HepG2 (cell line): ENCODE results near the gene ABCB10. TPM values are rescaled to one million over a fixed set of nuclear protein-coding genes. Genes with fewer than 3 reads are reported as not detected.
A peak's percentile ranks its signal among the peaks of the same experiment; 100 is the strongest.

Experiments
- ATRX ChIP-seq: sonication (generic); formaldehyde crosslinking; IDR thresholded peaks from 2 replicates; pipeline ENCODE4 v1.4.0; 2020; ENCODE audit warnings: missing genetic modification reagents, borderline replicate concordance
- EP300 ChIP-seq, 3 experiments: sonication (generic) in 1 of 3; formaldehyde crosslinking in 1 of 3; IDR thresholded peaks; 2 replicates each; pipeline versions ENCODE4 v1.5.1 to v1.6.1; 2011 to 2020; ENCODE audit warnings: low read depth in 2 of 3, low read length in 2 of 3, borderline replicate concordance in 1 of 3, improper control_type of control experiment in 1 of 3, mild to moderate bottlenecking in 1 of 3, missing genetic modification reagents in 1 of 3, moderate library complexity in 1 of 3
- GLI4 ChIP-seq: sonication (generic); formaldehyde crosslinking; IDR thresholded peaks from 2 replicates; pipeline ENCODE4 v1.5.1; 2020; ENCODE audit warnings: missing genetic modification reagents, mild to moderate bottlenecking, moderate library complexity, borderline replicate concordance
- LCORL ChIP-seq, 2 experiments: fragments of 450-650 bp in 1 of 2; sonication (generic) in 1 of 2; formaldehyde crosslinking in 1 of 2; IDR thresholded peaks; 2 replicates each; pipeline versions ENCODE4 v1.5.0 to v1.6.1; 2017 to 2020; ENCODE audit warnings: antibody characterized with exemption in 1 of 2, missing genetic modification reagents in 1 of 2
- MEIS1 ChIP-seq: sonication (generic); formaldehyde crosslinking; IDR thresholded peaks from 2 replicates; pipeline ENCODE4 v1.9.0; 2021; ENCODE audit warnings: mild to moderate bottlenecking, missing genetic modification reagents, moderate library complexity, borderline replicate concordance
- NFE2 ChIP-seq: sonication (generic); formaldehyde crosslinking; IDR thresholded peaks from 2 replicates; pipeline ENCODE4 v1.4.0; 2020; ENCODE audit warnings: missing genetic modification reagents
- RELA ChIP-seq: sonication (generic); formaldehyde crosslinking; IDR thresholded peaks from 2 replicates; pipeline ENCODE4 v1.4.0; 2020; ENCODE audit warnings: missing genetic modification reagents
- TP53 ChIP-seq: sonication (generic); formaldehyde crosslinking; conservative IDR thresholded peaks from 2 replicates; pipeline ENCODE4 v1.4.0; 2020; ENCODE audit warnings: missing genetic modification reagents
- ZNF468 ChIP-seq: sonication (generic); formaldehyde crosslinking; IDR thresholded peaks from 2 replicates; pipeline ENCODE4 v1.8.0; 2022; ENCODE audit warnings: mild to moderate bottlenecking, moderate library complexity, missing genetic modification reagents
- ZNF550 ChIP-seq: sonication (generic); formaldehyde crosslinking; IDR thresholded peaks from 2 replicates; pipeline ENCODE4 v1.4.0; 2020; ENCODE audit warnings: mild to moderate bottlenecking, missing genetic modification reagents, borderline replicate concordance
- ZNF7 ChIP-seq: IDR thresholded peaks from 2 replicates; pipeline ENCODE4 v1.6.1; 2016; ENCODE audit warnings: missing biosample characterization, missing genetic modification reagents
- ZNF792 ChIP-seq: IDR thresholded peaks from 2 replicates; pipeline ENCODE4 v1.6.1; 2016
- polyA plus RNA-seq, 8 experiments: library from polyadenylated mRNA; depleted of rRNA in 3 of 8; stranded (reverse) in 7 of 8; unstranded in 1 of 8; fragments of >200 nt; fragmentation: Illumina TruSeq in 4 of 8; extraction: Trizol in 4 of 8; gene quantifications; 2 replicates each; pipeline versions ENCODE4 v1.2.1 to v1.2.3, GENCODE V29; 2011 to 2016; ENCODE audit warnings: low read depth in 4 of 8, missing spikeins in 1 of 8, mixed read lengths in 1 of 8; ENCODE audit not compliant: insufficient read depth in 1 of 8
- total RNA-seq, 5 experiments: library from RNA; depleted of rRNA; stranded (reverse); fragments of >200 nt; fragmentation: Illumina TruSeq; extraction: Trizol; gene quantifications; 2 replicates each; pipeline ENCODE4 v1.2.3, GENCODE V29; 2016; ENCODE audit warnings: low read depth in 1 of 5
- TF ChIP-seq, protein P1 (sequence below): sonication (generic); formaldehyde crosslinking; IDR thresholded peaks from 2 replicates; pipeline ENCODE4 v1.5.0; 2020; ENCODE audit warnings: missing genetic modification reagents
- TF ChIP-seq, protein P2 (sequence below): sonication (generic); formaldehyde crosslinking; IDR thresholded peaks from 2 replicates; pipeline ENCODE4 v1.5.1; 2020; ENCODE audit warnings: mild to moderate bottlenecking, missing genetic modification reagents, moderate library complexity
- TF ChIP-seq, protein P3 (sequence below): sonication (generic); formaldehyde crosslinking; IDR thresholded peaks from 2 replicates; pipeline ENCODE4 v1.8.1; 2023; ENCODE audit warnings: mild to moderate bottlenecking, missing genetic modification reagents
- TF ChIP-seq, protein P4 (sequence below): sonication (generic); formaldehyde crosslinking; conservative IDR thresholded peaks from 2 replicates; pipeline ENCODE4 v1.8.0; 2022; ENCODE audit warnings: mild to moderate bottlenecking, moderate library complexity, missing genetic modification reagents
- TF ChIP-seq, protein P5 (sequence below): sonication (generic); formaldehyde crosslinking; IDR thresholded peaks from 2 replicates; pipeline ENCODE4 v1.5.0; 2020; ENCODE audit warnings: missing genetic modification reagents

ABCB10 gene
- total and polyA plus RNA-seq, 2 of the 13 experiments (the other 11 are each of a cell fraction or from before 2014, with no cell fraction given), result 11.2 to 28.9 TPM

DNA sequence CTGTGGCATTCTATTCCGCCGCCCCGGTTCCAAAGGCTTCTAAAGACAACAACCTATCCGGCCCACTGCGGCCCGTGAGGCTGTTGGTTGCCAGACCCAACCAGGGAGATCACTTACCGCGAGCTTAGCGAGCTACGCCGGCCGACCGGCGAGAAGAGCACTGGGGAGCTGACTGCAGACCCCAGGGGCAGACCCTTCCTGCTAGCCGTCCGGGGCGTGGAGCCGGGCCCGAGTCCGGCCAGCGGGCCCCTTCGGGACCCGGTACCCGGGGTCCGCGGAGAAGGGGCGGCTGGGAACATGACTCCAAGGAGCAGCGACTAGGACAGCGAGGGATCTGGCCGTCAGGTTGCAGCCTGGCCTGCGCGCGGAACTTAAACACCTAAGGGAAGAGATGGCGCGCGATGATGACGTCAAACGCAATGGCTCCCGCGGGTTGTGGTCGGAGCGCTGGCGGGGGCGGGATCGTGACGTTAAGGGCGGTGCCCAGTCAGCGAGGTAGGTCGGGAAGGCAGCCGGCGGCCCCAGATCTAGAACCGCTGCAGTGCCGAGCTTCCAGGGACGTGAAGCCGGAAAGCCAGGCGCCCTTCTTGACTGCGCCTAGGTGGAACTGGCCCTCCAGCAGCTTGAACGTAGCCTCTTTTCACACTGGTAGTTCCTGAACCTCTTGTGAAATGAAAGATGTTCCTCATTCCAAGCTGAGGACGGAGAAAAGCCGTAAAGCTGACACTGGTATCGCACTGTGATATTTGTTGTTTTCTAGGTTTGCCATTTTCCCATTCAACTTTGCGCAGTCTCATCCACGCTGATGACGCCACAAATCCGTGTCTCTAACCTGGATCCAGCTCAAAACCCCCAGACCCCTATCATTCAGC lies 50.3 kb downstream of the ABCB10 start, which contains the start of gene NUP133 (continued):
- no peak for TF ChIP-seq GLI4 (CRISPR knock-in tag)
- peak; percentile 84; the same call in 1 of the 2 replicates for TF ChIP-seq MEIS1
- no peak for TF ChIP-seq NFE2 (CRISPR knock-in tag)
- no peak for TF ChIP-seq LCORL (IDR thresholded peaks at IDR 0.05)
- TF ChIP-seq LCORL (CRISPR knock-in tag; IDR thresholded peaks at IDR 0.05), result no peak; the same call in 1 of the 2 replicates
- TF ChIP-seq, protein P1, sequence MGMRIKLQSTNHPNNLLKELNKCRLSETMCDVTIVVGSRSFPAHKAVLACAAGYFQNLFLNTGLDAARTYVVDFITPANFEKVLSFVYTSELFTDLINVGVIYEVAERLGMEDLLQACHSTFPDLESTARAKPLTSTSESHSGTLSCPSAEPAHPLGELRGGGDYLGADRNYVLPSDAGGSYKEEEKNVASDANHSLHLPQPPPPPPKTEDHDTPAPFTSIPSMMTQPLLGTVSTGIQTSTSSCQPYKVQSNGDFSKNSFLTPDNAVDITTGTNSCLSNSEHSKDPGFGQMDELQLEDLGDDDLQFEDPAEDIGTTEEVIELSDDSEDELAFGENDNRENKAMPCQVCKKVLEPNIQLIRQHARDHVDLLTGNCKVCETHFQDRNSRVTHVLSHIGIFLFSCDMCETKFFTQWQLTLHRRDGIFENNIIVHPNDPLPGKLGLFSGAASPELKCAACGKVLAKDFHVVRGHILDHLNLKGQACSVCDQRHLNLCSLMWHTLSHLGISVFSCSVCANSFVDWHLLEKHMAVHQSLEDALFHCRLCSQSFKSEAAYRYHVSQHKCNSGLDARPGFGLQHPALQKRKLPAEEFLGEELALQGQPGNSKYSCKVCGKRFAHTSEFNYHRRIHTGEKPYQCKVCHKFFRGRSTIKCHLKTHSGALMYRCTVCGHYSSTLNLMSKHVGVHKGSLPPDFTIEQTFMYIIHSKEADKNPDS (CRISPR knock-in tag), result no peak
- peak; percentile 64 for TF ChIP-seq ZNF792 (CRISPR knock-in tag)
- TF ChIP-seq ZNF7 (CRISPR knock-in tag), result no peak
- no peak for TF ChIP-seq TP53
- TF ChIP-seq, protein P2, sequence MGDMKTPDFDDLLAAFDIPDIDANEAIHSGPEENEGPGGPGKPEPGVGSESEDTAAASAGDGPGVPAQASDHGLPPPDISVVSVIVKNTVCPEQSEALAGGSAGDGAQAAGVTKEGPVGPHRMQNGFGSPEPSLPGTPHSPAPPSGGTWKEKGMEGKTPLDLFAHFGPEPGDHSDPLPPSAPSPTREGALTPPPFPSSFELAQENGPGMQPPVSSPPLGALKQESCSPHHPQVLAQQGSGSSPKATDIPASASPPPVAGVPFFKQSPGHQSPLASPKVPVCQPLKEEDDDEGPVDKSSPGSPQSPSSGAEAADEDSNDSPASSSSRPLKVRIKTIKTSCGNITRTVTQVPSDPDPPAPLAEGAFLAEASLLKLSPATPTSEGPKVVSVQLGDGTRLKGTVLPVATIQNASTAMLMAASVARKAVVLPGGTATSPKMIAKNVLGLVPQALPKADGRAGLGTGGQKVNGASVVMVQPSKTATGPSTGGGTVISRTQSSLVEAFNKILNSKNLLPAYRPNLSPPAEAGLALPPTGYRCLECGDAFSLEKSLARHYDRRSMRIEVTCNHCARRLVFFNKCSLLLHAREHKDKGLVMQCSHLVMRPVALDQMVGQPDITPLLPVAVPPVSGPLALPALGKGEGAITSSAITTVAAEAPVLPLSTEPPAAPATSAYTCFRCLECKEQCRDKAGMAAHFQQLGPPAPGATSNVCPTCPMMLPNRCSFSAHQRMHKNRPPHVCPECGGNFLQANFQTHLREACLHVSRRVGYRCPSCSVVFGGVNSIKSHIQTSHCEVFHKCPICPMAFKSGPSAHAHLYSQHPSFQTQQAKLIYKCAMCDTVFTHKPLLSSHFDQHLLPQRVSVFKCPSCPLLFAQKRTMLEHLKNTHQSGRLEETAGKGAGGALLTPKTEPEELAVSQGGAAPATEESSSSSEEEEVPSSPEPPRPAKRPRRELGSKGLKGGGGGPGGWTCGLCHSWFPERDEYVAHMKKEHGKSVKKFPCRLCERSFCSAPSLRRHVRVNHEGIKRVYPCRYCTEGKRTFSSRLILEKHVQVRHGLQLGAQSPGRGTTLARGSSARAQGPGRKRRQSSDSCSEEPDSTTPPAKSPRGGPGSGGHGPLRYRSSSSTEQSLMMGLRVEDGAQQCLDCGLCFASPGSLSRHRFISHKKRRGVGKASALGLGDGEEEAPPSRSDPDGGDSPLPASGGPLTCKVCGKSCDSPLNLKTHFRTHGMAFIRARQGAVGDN (CRISPR knock-in tag), result peak; percentile 92
- TF ChIP-seq EP300 (IDR thresholded peaks at IDR 0.05; ENCODE audit: low read depth in 2 of 2, low read length in 2 of 2), result peak; percentile 32 to 64; a peak in 2 of 4 replicates
- TF ChIP-seq EP300 (CRISPR knock-in tag; IDR thresholded peaks at IDR 0.05; ENCODE audit: borderline replicate concordance), result no peak
- TF ChIP-seq ZNF550 (CRISPR knock-in tag), result no peak
- TF ChIP-seq, protein P3, sequence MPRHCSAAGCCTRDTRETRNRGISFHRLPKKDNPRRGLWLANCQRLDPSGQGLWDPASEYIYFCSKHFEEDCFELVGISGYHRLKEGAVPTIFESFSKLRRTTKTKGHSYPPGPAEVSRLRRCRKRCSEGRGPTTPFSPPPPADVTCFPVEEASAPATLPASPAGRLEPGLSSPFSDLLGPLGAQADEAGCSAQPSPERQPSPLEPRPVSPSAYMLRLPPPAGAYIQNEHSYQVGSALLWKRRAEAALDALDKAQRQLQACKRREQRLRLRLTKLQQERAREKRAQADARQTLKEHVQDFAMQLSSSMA, result peak; percentile 83; the same call in 1 of the 2 replicates
- no peak for TF ChIP-seq RELA (CRISPR knock-in tag)
- TF ChIP-seq, protein P4, sequence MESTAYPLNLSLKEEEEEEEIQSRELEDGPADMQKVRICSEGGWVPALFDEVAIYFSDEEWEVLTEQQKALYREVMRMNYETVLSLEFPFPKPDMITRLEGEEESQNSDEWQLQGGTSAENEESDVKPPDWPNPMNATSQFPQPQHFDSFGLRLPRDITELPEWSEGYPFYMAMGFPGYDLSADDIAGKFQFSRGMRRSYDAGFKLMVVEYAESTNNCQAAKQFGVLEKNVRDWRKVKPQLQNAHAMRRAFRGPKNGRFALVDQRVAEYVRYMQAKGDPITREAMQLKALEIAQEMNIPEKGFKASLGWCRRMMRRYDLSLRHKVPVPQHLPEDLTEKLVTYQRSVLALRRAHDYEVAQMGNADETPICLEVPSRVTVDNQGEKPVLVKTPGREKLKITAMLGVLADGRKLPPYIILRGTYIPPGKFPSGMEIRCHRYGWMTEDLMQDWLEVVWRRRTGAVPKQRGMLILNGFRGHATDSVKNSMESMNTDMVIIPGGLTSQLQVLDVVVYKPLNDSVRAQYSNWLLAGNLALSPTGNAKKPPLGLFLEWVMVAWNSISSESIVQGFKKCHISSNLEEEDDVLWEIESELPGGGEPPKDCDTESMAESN (CRISPR knock-in tag), result peak; percentile 80
- TF ChIP-seq, protein P5, sequence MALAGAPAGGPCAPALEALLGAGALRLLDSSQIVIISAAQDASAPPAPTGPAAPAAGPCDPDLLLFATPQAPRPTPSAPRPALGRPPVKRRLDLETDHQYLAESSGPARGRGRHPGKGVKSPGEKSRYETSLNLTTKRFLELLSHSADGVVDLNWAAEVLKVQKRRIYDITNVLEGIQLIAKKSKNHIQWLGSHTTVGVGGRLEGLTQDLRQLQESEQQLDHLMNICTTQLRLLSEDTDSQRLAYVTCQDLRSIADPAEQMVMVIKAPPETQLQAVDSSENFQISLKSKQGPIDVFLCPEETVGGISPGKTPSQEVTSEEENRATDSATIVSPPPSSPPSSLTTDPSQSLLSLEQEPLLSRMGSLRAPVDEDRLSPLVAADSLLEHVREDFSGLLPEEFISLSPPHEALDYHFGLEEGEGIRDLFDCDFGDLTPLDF (CRISPR knock-in tag), result peak; percentile 82
- TF ChIP-seq ATRX (CRISPR knock-in tag), result no peak
- TF ChIP-seq ZNF468 (CRISPR knock-in tag), result no peak
